K562 (cell line): ENCODE results near the gene TRIM31. TPM values are rescaled to one million over a fixed set of nuclear protein-coding genes. Genes with fewer than 3 reads are reported as not detected.

Source experiments
- ATAC-seq: fragments of 200-7000 bp; cut with Tn5 transposase; 3 replicates; pipeline ENCODE4 v1.9.1; 2020; ENCODE audit warnings: moderate library complexity
- BruUV-seq: library from RNA; stranded (reverse); fragments of 400-500 nt; replicated peaks from 2 replicates; lab custom pipeline; 2021; lab: Mats Ljungman, UMichigan
- CTCF ChIA-PET: fragments of 300-600 bp; formaldehyde crosslinking; extraction: SDS; loops from one replicate; lab custom pipeline; 2021; ENCODE audit warnings: low intra/inter-chr PET ratio; lab: Yijun Ruan, JAX
- POLR2A ChIA-PET: fragments of 300-600, 350-650 bp; sonication (Branson Sonifier 250); formaldehyde crosslinking; extraction: SDS; loops from one replicate; lab custom pipeline; 2021; ENCODE audit warnings: antibody characterized with exemption, inconsistent platforms; lab: Yijun Ruan, JAX
- DNase-seq, 4 experiments: peaks; one replicate each; pipeline versions ENCODE4 v3.0.0 to v3.0.0-alpha.2; 2011 to 2018; ENCODE audit warnings: low spot score in 3 of 4, mixed read lengths in 3 of 4; ENCODE audit errors: extremely low read depth in 1 of 4
- FAIRE-seq: peaks from 2 replicates; lab custom pipeline; 2011; peaks lifted over from hg19 to GRCh38; lab: Jason Lieb, UNC
- H2AFZ ChIP-seq: 2 replicates; pipeline ENCODE4 v1.6.0; 2011; ENCODE audit warnings: low read depth, low read length, control low read depth, inconsistent platforms
- H3K27ac ChIP-seq: fragments of 200-600 bp; 3 replicates; pipeline ENCODE4 v1.8.0; 2011; ENCODE audit warnings: low read depth, mild to moderate bottlenecking, control low read depth, inconsistent platforms, low read length, moderate library complexity, mixed read lengths; ENCODE audit errors: extremely low read depth
- H3K27me3 ChIP-seq, 2 experiments: fragments of 300-600 bp in 1 of 2; 2 replicates in 1 of 2; 3 replicates in 1 of 2; pipeline versions ENCODE4 v1.6.0 to v1.8.0; 2011; ENCODE audit warnings: inconsistent platforms in 2 of 2, low read length in 2 of 2, mild to moderate bottlenecking in 1 of 2, mixed read lengths in 1 of 2, moderate library complexity in 1 of 2; ENCODE audit not compliant: control insufficient read depth in 2 of 2, insufficient read depth in 2 of 2
- H3K36me3 ChIP-seq: fragments of 300-600 bp; 3 replicates; pipeline ENCODE4 v1.8.0; 2011; ENCODE audit warnings: mild to moderate bottlenecking, low read length, inconsistent platforms; ENCODE audit not compliant: control insufficient read depth, insufficient read depth
- H3K4me1 ChIP-seq, 2 experiments: fragments of 200-600 bp in 1 of 2; replicated peaks in 1 of 2; 2 replicates in 1 of 2; 3 replicates in 1 of 2; pipeline versions ENCODE4 v1.5.1 to v1.8.0; 2011; ENCODE audit warnings: inconsistent platforms in 2 of 2, low read length in 2 of 2, mild to moderate bottlenecking in 1 of 2, mixed read lengths in 1 of 2, moderate library complexity in 1 of 2; ENCODE audit not compliant: control insufficient read depth in 2 of 2, insufficient read depth in 2 of 2
- H3K4me2 ChIP-seq: 2 replicates; pipeline ENCODE4 v1.6.1; 2011; ENCODE audit warnings: low read length, control low read depth, inconsistent platforms, mixed read lengths; ENCODE audit not compliant: insufficient read depth
- H3K4me3 ChIP-seq: fragments of 200-600 bp; sonication (generic), shearing (Covaris generic); 2 replicates; pipeline ENCODE4 v1.5.1; 2016; ENCODE audit warnings: control low read depth, inconsistent platforms
- H3K79me2 ChIP-seq: fragments of 200-600 bp; 3 replicates; pipeline ENCODE4 v1.8.0; 2011; ENCODE audit warnings: low read length, inconsistent platforms; ENCODE audit not compliant: control insufficient read depth, insufficient read depth
- H3K9ac ChIP-seq, 2 experiments: 2 replicates each; pipeline versions ENCODE4 v1.6.0 to v1.6.1; 2011; ENCODE audit warnings: low read depth in 2 of 2, low read length in 2 of 2, control low read depth in 1 of 2, inconsistent platforms in 1 of 2, mild to moderate bottlenecking in 1 of 2, mixed read lengths in 1 of 2; ENCODE audit not compliant: insufficient read depth in 1 of 2
- H3K9me1 ChIP-seq: one replicate; pipeline ENCODE4 v1.6.0; 2011; ENCODE audit warnings: inconsistent platforms, mild to moderate bottlenecking, low read length, moderate library complexity; ENCODE audit not compliant: control insufficient read depth, insufficient read depth
- H3K9me3 ChIP-seq: replicated peaks from 2 replicates; pipeline ENCODE4 v1.5.1; 2011; ENCODE audit warnings: low read depth, low read length, inconsistent platforms; ENCODE audit not compliant: control insufficient read depth, insufficient read depth
- H4K20me1 ChIP-seq: replicated peaks from 2 replicates; pipeline ENCODE4 v1.6.1; 2011; ENCODE audit warnings: low read length, inconsistent platforms, mixed read lengths; ENCODE audit not compliant: control insufficient read depth, insufficient read depth
- ARHGAP35 ChIP-seq: fragments of 450-650 bp; IDR thresholded peaks from 2 replicates; pipeline ENCODE4 v1.6.1; 2018; ENCODE audit not compliant: partially characterized antibody
- CTCF ChIP-seq, 3 experiments: IDR thresholded peaks in 2 of 3; conservative IDR thresholded peaks in 1 of 3; 2 replicates each; pipeline ENCODE4 v1.5.1; 2011 to 2012; ENCODE audit warnings: low read length in 3 of 3, mild to moderate bottlenecking in 3 of 3, control low read depth in 2 of 3, improper control_type of control experiment in 1 of 3, inconsistent platforms in 1 of 3, low read depth in 1 of 3, mixed read lengths in 1 of 3, moderate library complexity in 1 of 3; ENCODE audit not compliant: insufficient read depth in 2 of 3
- NR2C1 ChIP-seq, 2 experiments: fragments of 450-650 bp; IDR thresholded peaks; 2 replicates each; pipeline ENCODE4 v1.6.1; 2017; ENCODE audit warnings: mild to moderate bottlenecking in 2 of 2, antibody characterized with exemption in 1 of 2, inconsistent platforms in 1 of 2, missing compliant biosample characterization in 1 of 2, missing genetic modification characterization in 1 of 2
- RAD21 ChIP-seq, 2 experiments: fragments of 250-450 bp in 1 of 2; fragments of 450-650 bp in 1 of 2; sonication (Bioruptor Pico) in 1 of 2; formaldehyde crosslinking in 1 of 2; IDR thresholded peaks in 1 of 2; conservative IDR thresholded peaks in 1 of 2; 2 replicates each; pipeline versions ENCODE4 v1.4.0 to v1.8.0; 2020 to 2022; ENCODE audit warnings: mild to moderate bottlenecking in 2 of 2, moderate library complexity in 1 of 2
- RHOXF2B ChIP-seq: fragments of 250-450 bp; sonication (Bioruptor Pico); conservative IDR thresholded peaks from 2 replicates; pipeline ENCODE4 v1.5.1; 2021
- SMC3 ChIP-seq: conservative IDR thresholded peaks from 2 replicates; pipeline ENCODE4 v1.6.1; 2011; ENCODE audit warnings: low read depth, low read length, improper control_type of control experiment; ENCODE audit not compliant: insufficient read depth
- VEZF1 ChIP-seq: fragments of 200-800 bp; sonication (Bioruptor generic); IDR thresholded peaks from 2 replicates; pipeline ENCODE4 v1.6.1; 2017; ENCODE audit warnings: missing genetic modification characterization, missing compliant biosample characterization
- ZBTB7A ChIP-seq: IDR thresholded peaks from 2 replicates; pipeline ENCODE4 v1.6.1; 2011; ENCODE audit warnings: low read depth, mild to moderate bottlenecking, low read length, moderate library complexity, borderline replicate concordance; ENCODE audit not compliant: control insufficient read depth
- WGBS: fragments of 100-300 bp; shearing (Covaris generic); methylation state at CpG from one replicate; pipeline ENCODE4 v1.1.6; 2016; ENCODE audit warnings: low coverage, mixed read lengths; ENCODE audit not compliant: insufficient coverage; ENCODE audit errors: missing lambda C conversion rate; 5-methylcytosine and 5-hydroxymethylcytosine counted together
- in situ Hi-C: fragments of 300-500 bp; cut with MboI; formaldehyde crosslinking; loops from 4 replicates; pipeline ENCODE4 v1.15.0; 2018; ENCODE audit warnings: inconsistent platforms, mixed read lengths
- intact Hi-C: fragments of 100-400 bp; cut with micrococcal nuclease; formaldehyde crosslinking; loops from 2 replicates; pipeline ENCODE4 v1.14.2; 2022
- polyA plus RNA-seq, 8 experiments: library from polyadenylated mRNA; depleted of rRNA in 4 of 8; stranded (reverse) in 5 of 8; unstranded in 3 of 8; fragments of >200 nt; fragmentation: Nextera tagmentation in 2 of 8; fragmentation: Illumina TruSeq in 1 of 8; extraction: Ambion mirVana in 2 of 8; extraction: Trizol in 1 of 8; gene quantifications; 2 replicates each; pipeline versions ENCODE4 v1.2.1 to v1.2.3, GENCODE V29; 2011 to 2014; ENCODE audit warnings: inconsistent platforms in 1 of 8, missing spikeins in 1 of 8
- total RNA-seq, 7 experiments: library from RNA; depleted of rRNA in 6 of 7; stranded (reverse); fragments of >200 nt in 6 of 7; fragmentation: Illumina TruSeq in 2 of 7; extraction: Trizol in 2 of 7; gene quantifications; 2 replicates each; pipeline versions ENCODE4 v1.2.1 to v1.2.3, GENCODE V29; 2011 to 2021; ENCODE audit warnings: low replicate concordance in 1 of 7

The TRIM31 gene
- total and polyA plus RNA-seq, 9 of the 15 experiments (the other 6 are each of a cell fraction or from before 2014, with no cell fraction given) = not detected

- TF ChIP-seq SMC3 = 0 out of 2 replicates have a peak, but pooled peaks have one; percentile 3
- TF ChIP-seq ARHGAP35 = no peak
- TF ChIP-seq ZBTB7A = peak; percentile 96
- peak in 1 of 2 experiments; percentile 36; a peak in 2 of 4 replicates for TF ChIP-seq RAD21 (CRISPR knock-in tag; conservative IDR thresholded peaks at IDR 0.05 in 1 of 2, IDR thresholded peaks at IDR 0.05 in 1 of 2)
- no peak for TF ChIP-seq NR2C1 (IDR thresholded peaks at IDR 0.05)
- no peak for TF ChIP-seq NR2C1 (tag; IDR thresholded peaks at IDR 0.05)
- TF ChIP-seq CTCF (IDR thresholded peaks at IDR 0.05 in 2 of 3, conservative IDR thresholded peaks at IDR 0.05 in 1 of 3; ENCODE audit: insufficient read depth in 2 of 3, low read depth in 1 of 3, low read length in 3 of 3) = peak; percentile 58 to 77 (median 65)
- TF ChIP-seq RHOXF2B (CRISPR knock-in tag) = no peak
- TF ChIP-seq VEZF1 = peak; percentile 26; the same call in 1 of the 2 replicates
- Histone ChIP-seq H3K36me3 (no peaks in the 10 kb centered on the region), H3K79me2 (no peaks in the 10 kb centered on the region), H3K27me3 (peaks cover 25 to 44% of the 10 kb centered on the region in 2 experiments; a peak in 4 of 5 replicates), H3K9me1 (no peaks in the 10 kb centered on the region), H2AFZ (no peak overlapping the region), H4K20me1 (0 out of 2 replicates have a peak, but pooled peaks cover 4% of the 10 kb centered on the region), H3K4me2 (no peak overlapping the region), H3K4me3 (no peak overlapping the region), H3K9ac (no peak overlapping the region), H3K4me1 (peaks cover 0 to 26% of the 10 kb centered on the region in 2 experiments; a peak in 2 of 5 replicates), H3K27ac (no peak overlapping the region), H3K9me3 (no peaks in the 10 kb centered on the region)
- intact Hi-C loops = no loop called here
- ATAC-seq = peak; percentile 79
- in situ Hi-C loops = no loop called here
- ChIA-PET POLR2A (interaction anchor here (1.2 to 1.5 kb wide), 2 partner anchors 9 to 11 kb away, joined by 3 to 4 read pairs; partner anchors contain the start of gene PPP1R11), CTCF (interaction anchor here (0.8 kb wide), 1 partner anchor 55 kb away, joined by 3 read pairs; no protein-coding TSS in a partner anchor)
- 24% methylated on average over 20 of the region's 22 CpGs for WGBS
- FAIRE-seq = peak; percentile 37
- peak; percentile 40 to 62 (median 61) for DNase-seq
- BruUV-seq = no TSS peak
Measured at GRCh38 chr6:30075790-30076732, 36.8 kb downstream of the TRIM31 start.
